Stomach smooth muscle (tissue), 2 donors: ENCODE results near the gene COMMD6.
A peak's percentile ranks its signal among the peaks of the same experiment; 100 is the strongest.

Experiments used
- H3K27ac ChIP-seq: one replicate; pipeline ENCODE4 v1.7.0; 2013; ENCODE audit warnings: mild to moderate bottlenecking, low read length, inconsistent platforms
- H3K27me3 ChIP-seq, 2 donors: one replicate each; pipeline ENCODE4 v1.7.0; 2013; ENCODE audit warnings: low read length in 2 of 2; ENCODE audit not compliant: insufficient read depth in 2 of 2, control insufficient read depth in 1 of 2
- H3K36me3 ChIP-seq, 2 donors: one replicate each; pipeline ENCODE4 v1.7.0; 2013; ENCODE audit warnings: low read length in 2 of 2; ENCODE audit not compliant: control insufficient read depth in 2 of 2, insufficient read depth in 2 of 2
- H3K4me1 ChIP-seq: one replicate; pipeline ENCODE4 v1.7.0; 2013; ENCODE audit warnings: low read length; ENCODE audit not compliant: control insufficient read depth, insufficient read depth
- H3K4me3 ChIP-seq, 2 donors: one replicate each; pipeline ENCODE4 v1.7.0; 2013; ENCODE audit warnings: low read length in 2 of 2
- H3K9ac ChIP-seq, 2 donors: one replicate each; pipeline ENCODE4 v1.7.0; 2013; ENCODE audit warnings: low read length in 2 of 2, mild to moderate bottlenecking in 1 of 2
- H3K9me3 ChIP-seq, 2 donors: one replicate each; pipeline ENCODE4 v1.7.0; 2013; ENCODE audit warnings: low read length in 2 of 2; ENCODE audit not compliant: control insufficient read depth in 2 of 2
- donor health status: healthy.
- donor health status: Pancreatic carcinoma.

COMMD6 gene

GRCh38 chr13:75481176-75482069 lies 56.2 kb downstream of the COMMD6 start:
- peaks cover 3 to 6% of the 10 kb centered on the region in 2 donors for H3K27me3 ChIP-seq
- H3K27ac ChIP-seq = no peak overlapping the region
- H3K4me3 ChIP-seq = peak overlapping the region; percentile 83 to 86
- H3K36me3 ChIP-seq = no peaks in the 10 kb centered on the region
- H3K9ac ChIP-seq = peak overlapping the region in 1 of 2 donors; percentile 38
- peaks cover 11% of the 10 kb centered on the region for H3K4me1 ChIP-seq
- H3K9me3 ChIP-seq = no peaks in the 10 kb centered on the region

- H3K27me3 ChIP-seq = peaks cover 2 to 3% of the 10 kb centered on the region in 2 donors
- H3K9ac ChIP-seq = peak overlapping the region in 1 of 2 donors; percentile 48
- no peaks in the 10 kb centered on the region for H3K9me3 ChIP-seq
- peaks cover 11% of the 10 kb centered on the region for H3K4me1 ChIP-seq
- H3K27ac ChIP-seq = no peak overlapping the region
- no peaks in the 10 kb centered on the region for H3K36me3 ChIP-seq
- peak overlapping the region; percentile 83 to 86 for H3K4me3 ChIP-seq
Observed at GRCh38 chr13:75480671-75481175, 56.9 kb downstream of the COMMD6 start.

- no peak overlapping the region for H3K27ac ChIP-seq
- peaks cover 0 to 3% of the 10 kb centered on the region in 2 donors for H3K27me3 ChIP-seq
- H3K4me3 ChIP-seq = no peak overlapping the region
- peaks cover 11% of the 10 kb centered on the region for H3K4me1 ChIP-seq
- no peaks in the 10 kb centered on the region for H3K36me3 ChIP-seq
- no peak overlapping the region for H3K9ac ChIP-seq
- H3K9me3 ChIP-seq = no peaks in the 10 kb centered on the region
Observed at GRCh38 chr13:75479102-75479740, 58.4 kb downstream of the COMMD6 start.

- Histone ChIP-seq H3K4me3 (no peak overlapping the region), H3K36me3 (no peaks in the 10 kb centered on the region), H3K4me1 (peaks cover 11% of the 10 kb centered on the region), H3K9me3 (no peaks in the 10 kb centered on the region), H3K9ac (no peak overlapping the region), H3K27me3 (peaks cover 0 to 3% of the 10 kb centered on the region in 2 donors), H3K27ac (no peak overlapping the region)
Observed at GRCh38 chr13:75478659-75479058, 59.0 kb downstream of the COMMD6 start.
